Bronchial epithelial cell (primary cell): ENCODE data around the gene SULT4A1. TPM values are rescaled to one million over a fixed set of nuclear protein-coding genes. Genes with fewer than 3 reads are reported as not detected.

Experiments used
- DNase-seq: peaks from one replicate; pipeline ENCODE4 v3.0.0-alpha.2; 2010; ENCODE audit warnings: low read depth
- FAIRE-seq: peaks from 2 replicates; lab custom pipeline; 2011; peaks lifted over from hg19 to GRCh38; lab: Jason Lieb, UNC
- H3K27me3 ChIP-seq: 2 replicates; pipeline ENCODE4 v1.5.1; 2011; ENCODE audit warnings: low read length; ENCODE audit not compliant: control insufficient read depth, insufficient read depth
- H3K36me3 ChIP-seq: 2 replicates; pipeline ENCODE4 v1.5.1; 2011; ENCODE audit warnings: low read length; ENCODE audit not compliant: control insufficient read depth, insufficient read depth
- H3K4me3 ChIP-seq: 2 replicates; pipeline ENCODE4 v1.5.1; 2011; ENCODE audit warnings: mild to moderate bottlenecking, low read depth, low read length, control low read depth
- CTCF ChIP-seq: IDR thresholded peaks from 2 replicates; pipeline ENCODE4 v1.5.1; 2011; ENCODE audit warnings: mild to moderate bottlenecking, moderate library complexity, low read length, control low read depth, inconsistent platforms; ENCODE audit not compliant: insufficient read depth, severe bottlenecking
- total RNA-seq: library from RNA; depleted of rRNA; stranded (reverse); fragments of >200 nt; gene quantifications from 2 replicates; pipeline ENCODE4 v1.2.1, GENCODE V29; 2014

SULT4A1 gene
- total RNA-seq, 1 donor from 2014 or later = under 0.01 TPM

GRCh38 chr22:43817402-43817801 is 44.9 kb downstream of the SULT4A1 start:
- no peak for TF ChIP-seq CTCF
- FAIRE-seq (no peak), DNase-seq (no peak)
- H3K27me3 ChIP-seq = peaks cover 2% of the 10 kb centered on the region
- H3K36me3 ChIP-seq = no peaks in the 10 kb centered on the region
- H3K4me3 ChIP-seq = no peak overlapping the region

DNA sequence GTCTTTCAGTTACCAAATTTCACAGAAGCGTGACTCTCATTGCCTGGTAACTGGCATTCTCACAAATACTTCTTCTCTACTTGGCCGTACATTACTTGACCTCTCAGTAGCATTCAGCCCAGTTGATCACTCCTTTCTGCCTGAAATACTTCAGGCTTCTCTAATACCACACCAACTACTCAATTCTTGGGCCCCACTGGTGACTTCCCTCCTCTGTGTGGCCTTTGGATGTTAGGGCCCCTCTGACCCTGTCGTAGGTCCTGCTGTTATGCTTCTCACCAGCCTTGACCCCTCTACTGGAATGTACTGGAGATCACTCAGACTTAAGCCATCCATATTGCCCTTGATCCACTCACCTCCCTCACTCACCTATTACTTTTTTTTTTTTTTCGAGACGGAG is 48.0 kb downstream of the SULT4A1 start:
- Histone ChIP-seq H3K27me3 (no peaks in the 10 kb centered on the region), H3K4me3 (no peak overlapping the region), H3K36me3 (no peaks in the 10 kb centered on the region)
- no peak for FAIRE-seq
- no peak for TF ChIP-seq CTCF
- DNase-seq = no peak

DNA sequence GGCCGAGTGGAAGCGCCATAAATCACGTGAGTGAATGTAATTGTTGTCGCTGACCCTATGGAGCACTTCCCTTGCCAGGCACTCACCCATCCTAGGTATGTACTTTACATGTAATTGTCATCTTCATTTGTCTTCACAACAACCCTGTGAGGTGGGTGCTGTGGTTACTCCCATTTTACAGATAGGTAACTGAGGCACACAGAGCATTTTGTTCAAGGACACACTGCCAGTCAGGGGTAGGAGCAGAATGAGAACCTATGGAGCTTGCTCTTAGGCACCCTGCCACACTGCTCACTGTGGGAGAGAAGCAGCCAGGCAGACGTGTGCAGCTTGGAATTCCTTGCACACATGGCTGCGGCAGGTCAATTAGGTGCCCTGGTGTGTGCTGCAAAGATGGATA is 49.4 kb downstream of the SULT4A1 start:
- H3K27me3 ChIP-seq = no peaks in the 10 kb centered on the region
- FAIRE-seq (no peak), DNase-seq (no peak)
- H3K4me3 ChIP-seq = peak overlapping the region; percentile 90
- no peaks in the 10 kb centered on the region for H3K36me3 ChIP-seq
- TF ChIP-seq CTCF = no peak

- peak; percentile 7 for FAIRE-seq
- H3K4me3 ChIP-seq = peak within 1 kb of the TSS; percentile 90
- no peak for TF ChIP-seq CTCF
- peak; percentile 74 for DNase-seq
- no peaks in the 10 kb centered on the region for H3K36me3 ChIP-seq
- H3K27me3 ChIP-seq = no peaks in the 10 kb centered on the region
These were observed 50.0 kb downstream of the SULT4A1 start, which contains the start of gene EFCAB6 for GRCh38 chr22:43812149-43812842. EFCAB6 (minus strand) TSS chr22:43812305; CDS start chr22:43782318, 29,987 bp downstream.

DNA sequence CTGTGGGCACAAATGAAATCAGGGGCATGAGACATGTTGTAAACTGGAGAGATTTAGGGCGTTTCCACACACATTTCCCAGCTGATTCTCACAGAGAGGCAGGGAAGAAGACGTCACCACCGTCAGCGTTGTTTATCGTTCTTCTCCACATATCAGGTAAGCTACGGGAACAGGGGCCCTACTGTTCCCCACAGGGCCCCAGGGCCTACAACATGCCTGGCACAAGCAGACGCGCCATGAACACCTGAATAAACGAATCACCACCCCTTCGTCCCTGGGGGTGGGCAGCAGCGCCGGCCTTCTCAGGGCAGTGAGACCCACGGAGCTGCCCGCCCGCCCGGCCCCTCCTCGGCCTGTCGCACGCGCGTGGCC is 50.5 kb downstream of the SULT4A1 start:
- no peak for FAIRE-seq
- Histone ChIP-seq H3K4me3 (peak overlapping the region; percentile 90), H3K27me3 (no peaks in the 10 kb centered on the region), H3K36me3 (no peaks in the 10 kb centered on the region)
- DNase-seq = peak; percentile 56
- TF ChIP-seq CTCF = no peak
